Adrenal gland (tissue), 12 donors: ENCODE data around the gene NAA40. TPM values are rescaled to one million over a fixed set of nuclear protein-coding genes. Genes with fewer than 3 reads are reported as not detected.

ENCODE experiments used
- DNase-seq, 7 donors: peaks; one replicate each; pipeline ENCODE4 v3.0.0-alpha.2; 2019 to 2020
- H3K27ac ChIP-seq, 5 donors: fragments of 200-600 bp; sonication (generic) in 4 of 5; 1 replicate in 3 of 5; 2 replicates in 2 of 5; pipeline versions ENCODE4 v1.5.1 to v1.8.0; 2016 to 2020; ENCODE audit warnings: mild to moderate bottlenecking in 1 of 5
- H3K27me3 ChIP-seq: fragments of 200-600 bp; 2 replicates; pipeline ENCODE4 v1.8.0; 2021
- H3K36me3 ChIP-seq, 2 donors: fragments of 200-600 bp; replicated peaks in 1 of 2; 1 replicate in 1 of 2; 2 replicates in 1 of 2; pipeline versions ENCODE4 v1.5.1 to v1.8.0; 2018 to 2022
- H3K4me1 ChIP-seq, 2 donors: fragments of 200-600 bp; replicated peaks in 1 of 2; 1 replicate in 1 of 2; 2 replicates in 1 of 2; pipeline versions ENCODE4 v1.5.1 to v1.8.0; 2018 to 2021
- H3K4me3 ChIP-seq, 4 donors: fragments of 200-600 bp; sonication (generic) in 3 of 4; one replicate each; pipeline ENCODE4 v1.5.1; 2016 to 2018
- H3K9me3 ChIP-seq, 3 donors: fragments of 200-600 bp; sonication (generic) in 1 of 3; replicated peaks in 1 of 3; 1 replicate in 2 of 3; 2 replicates in 1 of 3; pipeline versions ENCODE4 v1.5.1 to v1.8.0; 2016 to 2021
- CTCF ChIP-seq, 6 experiments: fragments of 450-650 bp in 4 of 6; fragments of 200-600 bp in 2 of 6; sonication (generic) in 1 of 6; IDR thresholded peaks; 1 replicate in 5 of 6; 2 replicates in 1 of 6; pipeline versions ENCODE4 v1.5.1 to v1.8.0; 2016 to 2021; ENCODE audit warnings: antibody characterized with exemption in 6 of 6, mild to moderate bottlenecking in 2 of 6, moderate library complexity in 1 of 6
- POLR2A ChIP-seq, 2 donors: fragments of 450-650 bp; IDR thresholded peaks; one replicate each; pipeline ENCODE4 v1.6.1; 2017; ENCODE audit warnings: antibody characterized with exemption in 2 of 2, mild to moderate bottlenecking in 2 of 2, moderate library complexity in 1 of 2
- WGBS, 4 donors: extraction: QIAGEN DNeasy Blood & Tissue Kit in 2 of 4; methylation state at CpG; one replicate each; pipeline versions ENCODE4 v1.1.5 to v1.1.7; 2013 to 2017; 5-methylcytosine and 5-hydroxymethylcytosine counted together
- intact Hi-C, 2 donors: fragments of 100-400 bp; cut with DNase I; formaldehyde crosslinking; loops; one replicate each; pipeline versions ENCODE4 v1.14.1 to v1.15.0; 2022 to 2023
- polyA plus RNA-seq, 3 donors: library from polyadenylated mRNA; stranded (reverse); fragments of 200-250 nt in 2 of 3; fragments of 350-450 nt in 1 of 3; fragmentation: Illumina TruSeq in 1 of 3; extraction: RNeasy Lipid Tissue Mini Kit (QIAGEN cat#74804) in 1 of 3; gene quantifications; one replicate each; pipeline ENCODE4 v1.2.3, GENCODE V29; 2013 to 2014
- total RNA-seq, 9 donors: library from RNA; depleted of rRNA in 4 of 9; stranded (reverse); fragments of >200 nt in 4 of 9; fragments of 120-200 nt in 1 of 9; fragmentation: NEBNext Ultra II Directional in 1 of 9; extraction: Animal tissue kit (Norgen Biotek cat#: 25700) in 1 of 9; gene quantifications; one replicate each; pipeline versions ENCODE4 v1.1.0 to v1.2.4, GENCODE V29; 2013 to 2023
- donor health status: healthy with polysubstance abuse.
- donor health status: Bipolar disorder and iron deficiency.
- donor health status: DM: yes; HTN: yes; CAD: no.
- donor health status: DM: no; HTN: no; CAD: no.
- donor health status: DM: no; HTN: no; CAD: no.
- donor health status: DM: yes; HTN: yes; CAD: no.

Gene NAA40
- total and polyA plus RNA-seq, 12 donors, result 11.6 to 61.3 (median 20.0) TPM

- no peaks in the 10 kb centered on the region for H3K9me3 ChIP-seq
- H3K27ac ChIP-seq, result no peak overlapping the region
- H3K4me1 ChIP-seq, result no peaks in the 10 kb centered on the region
- no peaks in the 10 kb centered on the region for H3K27me3 ChIP-seq
- WGBS, 4 donors, result 79 to 100% (median 89%) methylated on average over 1 to 3 of the region's 3 CpGs
- peak in 1 of 6 experiments; percentile 13 for TF ChIP-seq CTCF (IDR thresholded peaks at IDR 0.05)
- TF ChIP-seq POLR2A (IDR thresholded peaks at IDR 0.05), result no peak
- DNase-seq, result no peak
- peaks cover 0 to 90% of the 10 kb centered on the region in 2 donors for H3K36me3 ChIP-seq
- no peak overlapping the region for H3K4me3 ChIP-seq
- intact Hi-C loops, result no loop called here
Observed at GRCh38 chr11:63901660-63902059, 37.1 kb upstream of the NAA40 start.

GRCh38 chr11:63903884-63904283 lies 34.9 kb upstream of the NAA40 start:
- Histone ChIP-seq H3K27me3 (no peaks in the 10 kb centered on the region), H3K9me3 (no peaks in the 10 kb centered on the region), H3K27ac (no peak overlapping the region), H3K4me1 (no peaks in the 10 kb centered on the region), H3K4me3 (no peak overlapping the region), H3K36me3 (peaks cover 0 to 85% of the 10 kb centered on the region in 2 donors)
- TF ChIP-seq CTCF (IDR thresholded peaks at IDR 0.05) (no peak), POLR2A (IDR thresholded peaks at IDR 0.05) (no peak)
- intact Hi-C loops, result no loop called here
- no peak for DNase-seq
- WGBS, 4 donors, result 91 to 94% (median 93%) methylated on average over 11 to 14 of the region's 14 CpGs

- Histone ChIP-seq H3K36me3 (peaks cover 0 to 81% of the 10 kb centered on the region in 2 donors), H3K27ac (no peak overlapping the region), H3K4me1 (peaks cover 0 to 6% of the 10 kb centered on the region in 2 donors), H3K4me3 (no peak overlapping the region), H3K27me3 (no peaks in the 10 kb centered on the region), H3K9me3 (no peaks in the 10 kb centered on the region)
- 85 to 93% (median 91%) methylated on average over 10 to 13 of the region's 13 CpGs for WGBS, 4 donors
- intact Hi-C loops, result no loop called here
- DNase-seq, result no peak
- no peak for TF ChIP-seq CTCF (IDR thresholded peaks at IDR 0.05)
- no peak for TF ChIP-seq POLR2A (IDR thresholded peaks at IDR 0.05)
Observed at GRCh38 chr11:63904743-63905142, 34.1 kb upstream of the NAA40 start.

- intact Hi-C loops, result no loop called here
- H3K4me1 ChIP-seq, result peaks cover 0 to 8% of the 10 kb centered on the region in 2 donors
- TF ChIP-seq CTCF (IDR thresholded peaks at IDR 0.05), result no peak
- no peak for TF ChIP-seq POLR2A (IDR thresholded peaks at IDR 0.05)
- 61 to 90% (median 81%) methylated on average over 3 to 6 of the region's 6 CpGs for WGBS, 4 donors
- H3K4me3 ChIP-seq, result no peak overlapping the region
- H3K9me3 ChIP-seq, result no peaks in the 10 kb centered on the region
- DNase-seq, result no peak
- peaks cover 0 to 77% of the 10 kb centered on the region in 2 donors for H3K36me3 ChIP-seq
- no peak overlapping the region for H3K27ac ChIP-seq
- H3K27me3 ChIP-seq, result no peaks in the 10 kb centered on the region
Observed at GRCh38 chr11:63905179-63905578, 33.6 kb upstream of the NAA40 start.
